ENCODE measurements around the gene AP3B1. TPM values are rescaled to one million over a fixed set of nuclear protein-coding genes. Genes with fewer than 3 reads are reported as not detected.

Gene AP3B1
- total RNA-seq, 3 donors from 2014 or later = 48.0 to 63.5 (median 48.2) TPM

GRCh38 chr5:78109891-78110324, 184.6 kb downstream of the AP3B1 start:
- intact Hi-C loops (cut with DNase I; ENCODE audit: low total_unique reads) = no loop called here
- no peaks in the 10 kb centered on the region for H3K9me3 ChIP-seq
- H3K27me3 ChIP-seq = no peaks in the 10 kb centered on the region
- TF ChIP-seq CTCF (IDR thresholded peaks at IDR 0.05) (no peak), POLR2AphosphoS5 (IDR thresholded peaks at IDR 0.05) (no peak), POLR2A (IDR thresholded peaks at IDR 0.05) (no peak)
- DNase-seq (ENCODE audit: low spot score in 2 of 2) = no peak
- H3K4me1 ChIP-seq = no peaks in the 10 kb centered on the region
- H3K36me3 ChIP-seq = no peaks in the 10 kb centered on the region
- H3K4me3 ChIP-seq = no peak overlapping the region
- no peak overlapping the region for H3K27ac ChIP-seq

- H3K36me3 ChIP-seq = no peaks in the 10 kb centered on the region
- no peaks in the 10 kb centered on the region for H3K9me3 ChIP-seq
- no peak overlapping the region for H3K27ac ChIP-seq
- no peak for DNase-seq (ENCODE audit: low spot score in 2 of 2)
- H3K4me3 ChIP-seq = no peak overlapping the region
- H3K27me3 ChIP-seq = no peaks in the 10 kb centered on the region
- TF ChIP-seq POLR2AphosphoS5 (IDR thresholded peaks at IDR 0.05) = no peak
- TF ChIP-seq POLR2A (IDR thresholded peaks at IDR 0.05) = no peak
- TF ChIP-seq CTCF (IDR thresholded peaks at IDR 0.05) = no peak
- intact Hi-C loops (cut with DNase I; ENCODE audit: low total_unique reads) = no loop called here
- no peaks in the 10 kb centered on the region for H3K4me1 ChIP-seq
These were observed 185.9 kb downstream of the AP3B1 start for GRCh38 chr5:78108564-78108963.

- TF ChIP-seq CTCF (IDR thresholded peaks at IDR 0.05) = no peak
- no peak for TF ChIP-seq POLR2AphosphoS5 (IDR thresholded peaks at IDR 0.05)
- TF ChIP-seq POLR2A (IDR thresholded peaks at IDR 0.05) = no peak
- no peaks in the 10 kb centered on the region for H3K36me3 ChIP-seq
- no peak for DNase-seq (ENCODE audit: low spot score in 2 of 2)
- H3K27ac ChIP-seq = no peak overlapping the region
- no peaks in the 10 kb centered on the region for H3K4me1 ChIP-seq
- no peak overlapping the region for H3K4me3 ChIP-seq
- no peaks in the 10 kb centered on the region for H3K9me3 ChIP-seq
- no peaks in the 10 kb centered on the region for H3K27me3 ChIP-seq
- intact Hi-C loops (cut with DNase I; ENCODE audit: low total_unique reads) = no loop called here
These were observed 191.1 kb downstream of the AP3B1 start for GRCh38 chr5:78103232-78103918.

- intact Hi-C loops (cut with DNase I; ENCODE audit: low total_unique reads) = no loop called here
- Histone ChIP-seq H3K27ac (no peak overlapping the region), H3K36me3 (no peaks in the 10 kb centered on the region), H3K4me1 (no peaks in the 10 kb centered on the region), H3K27me3 (no peaks in the 10 kb centered on the region), H3K4me3 (no peak overlapping the region), H3K9me3 (no peaks in the 10 kb centered on the region)
- DNase-seq (ENCODE audit: low spot score in 2 of 2) = no peak
- TF ChIP-seq CTCF (IDR thresholded peaks at IDR 0.05) (no peak), POLR2A (IDR thresholded peaks at IDR 0.05) (no peak), POLR2AphosphoS5 (IDR thresholded peaks at IDR 0.05) (no peak)
These were observed 192.0 kb downstream of the AP3B1 start for GRCh38 chr5:78102500-78102899.

GRCh38 chr5:78095125-78095524, 199.4 kb downstream of the AP3B1 start:
- Histone ChIP-seq H3K9me3 (no peaks in the 10 kb centered on the region), H3K36me3 (no peaks in the 10 kb centered on the region), H3K4me3 (no peak overlapping the region), H3K4me1 (no peaks in the 10 kb centered on the region), H3K27ac (no peak overlapping the region), H3K27me3 (no peaks in the 10 kb centered on the region)
- TF ChIP-seq POLR2AphosphoS5 (IDR thresholded peaks at IDR 0.05) (no peak), CTCF (IDR thresholded peaks at IDR 0.05) (no peak), POLR2A (IDR thresholded peaks at IDR 0.05) (no peak)
- no peak for DNase-seq (ENCODE audit: low spot score in 2 of 2)
- intact Hi-C loops (cut with DNase I; ENCODE audit: low total_unique reads) = no loop called here
